Activated T-helper 2 cell treated with anti-CD3 and anti-CD28 coated beads, Interferon-gamma antibody, Interleukin-2, Interleukin-4, amounts not matched to agents 10 μg/mL and 5 μg/mL and 100 μg/mL, durations not matched to agents 14 hours and 24 hours and 36 hours (primary cell): Measurements from ENCODE around the gene COL5A1. TPM values are rescaled to one million over a fixed set of nuclear protein-coding genes. Genes with fewer than 3 reads are reported as not detected.
"Not testable (repeated sequence)": the region's sequence is repeated elsewhere in the genome, so short reads cannot be mapped to it uniquely, and the experiment has no call there.

Experiments used
- DNase-seq: peaks from one replicate; pipeline ENCODE4 v3.0.0; 2021; ENCODE audit warnings: low spot score
- H3K27ac Mint-ChIP-seq: one replicate; pipeline ENCODE4 v1.8.0; 2021; ENCODE audit warnings: mixed read lengths
- H3K27me3 Mint-ChIP-seq: one replicate; pipeline ENCODE4 v1.8.0; 2021; ENCODE audit warnings: low read depth, mixed read lengths
- H3K36me3 Mint-ChIP-seq: one replicate; pipeline ENCODE4 v1.8.0; 2021; ENCODE audit warnings: low read depth, mixed read lengths
- H3K4me1 Mint-ChIP-seq: one replicate; pipeline ENCODE4 v1.8.0; 2021; ENCODE audit warnings: low read depth, mixed read lengths
- H3K4me3 Mint-ChIP-seq: one replicate; pipeline ENCODE4 v1.8.0; 2021; ENCODE audit warnings: low read depth, mild to moderate bottlenecking, moderate library complexity, mixed read lengths
- H3K9me3 Mint-ChIP-seq: one replicate; pipeline ENCODE4 v1.8.0; 2021; ENCODE audit warnings: mixed read lengths
- intact Hi-C: fragments of 100-400 bp; cut with micrococcal nuclease; formaldehyde crosslinking; loops from one replicate; pipeline ENCODE4 v1.15.1; 2023
- total RNA-seq: library from RNA; stranded (reverse); gene quantifications from 2 replicates; pipeline ENCODE4 v1.2.3, GENCODE V29; 2022

Gene COL5A1
- total RNA-seq, 1 donor from 2014 or later: not detected

- no peaks in the 10 kb centered on the region for H3K4me1 Mint-ChIP-seq
- intact Hi-C loops: no loop called here
- no peak overlapping the region for H3K4me3 Mint-ChIP-seq
- H3K36me3 Mint-ChIP-seq: no peaks in the 10 kb centered on the region
- H3K27me3 Mint-ChIP-seq: peaks cover 15% of the 10 kb centered on the region
- no peak overlapping the region for H3K27ac Mint-ChIP-seq
- H3K9me3 Mint-ChIP-seq: no peaks in the 10 kb centered on the region
- no peak for DNase-seq
Measured at GRCh38 chr9:134642385-134643181, 980 bp downstream of the COL5A1 start.

GRCh38 chr9:134643222-134643671, 1.6 kb downstream of the COL5A1 start:
- Mint-ChIP-seq H3K27me3 (peaks cover 15% of the 10 kb centered on the region), H3K36me3 (no peaks in the 10 kb centered on the region), H3K4me1 (no peaks in the 10 kb centered on the region), H3K4me3 (no peak overlapping the region), H3K9me3 (no peaks in the 10 kb centered on the region), H3K27ac (no peak overlapping the region)
- intact Hi-C loops: no loop called here
- DNase-seq: no peak

GRCh38 chr9:134644401-134644724, 2.8 kb downstream of the COL5A1 start:
- H3K36me3 Mint-ChIP-seq, H3K27ac Mint-ChIP-seq, H3K9me3 Mint-ChIP-seq, H3K4me3 Mint-ChIP-seq, DNase-seq, H3K4me1 Mint-ChIP-seq, intact Hi-C loops: not testable (repeated sequence)
- H3K27me3 Mint-ChIP-seq: peaks cover 15% of the 10 kb centered on the region

- H3K36me3 Mint-ChIP-seq: no peaks in the 10 kb centered on the region
- no peak overlapping the region for H3K27ac Mint-ChIP-seq
- DNase-seq: no peak
- H3K27me3 Mint-ChIP-seq: peaks cover 15% of the 10 kb centered on the region
- no peaks in the 10 kb centered on the region for H3K4me1 Mint-ChIP-seq
- H3K9me3 Mint-ChIP-seq: no peaks in the 10 kb centered on the region
- no peak overlapping the region for H3K4me3 Mint-ChIP-seq
- intact Hi-C loops: no loop called here
Measured at GRCh38 chr9:134644725-134645606, 3.4 kb downstream of the COL5A1 start.

- no peak for DNase-seq
- Mint-ChIP-seq H3K36me3 (no peaks in the 10 kb centered on the region), H3K9me3 (no peaks in the 10 kb centered on the region), H3K27ac (no peak overlapping the region), H3K4me3 (no peak overlapping the region), H3K27me3 (peaks cover 10% of the 10 kb centered on the region), H3K4me1 (no peaks in the 10 kb centered on the region)
- intact Hi-C loops: no loop called here
Measured at GRCh38 chr9:134645607-134646365, 4.2 kb downstream of the COL5A1 start.

GRCh38 chr9:134647359-134648080, 5.9 kb downstream of the COL5A1 start:
- no peak overlapping the region for H3K4me3 Mint-ChIP-seq
- no peaks in the 10 kb centered on the region for H3K9me3 Mint-ChIP-seq
- intact Hi-C loops: no loop called here
- peaks cover 6% of the 10 kb centered on the region for H3K27me3 Mint-ChIP-seq
- H3K4me1 Mint-ChIP-seq: no peaks in the 10 kb centered on the region
- no peak overlapping the region for H3K27ac Mint-ChIP-seq
- no peak for DNase-seq
- no peaks in the 10 kb centered on the region for H3K36me3 Mint-ChIP-seq

- no peak for DNase-seq
- no peak overlapping the region for H3K4me3 Mint-ChIP-seq
- H3K27ac Mint-ChIP-seq: no peak overlapping the region
- no peaks in the 10 kb centered on the region for H3K27me3 Mint-ChIP-seq
- intact Hi-C loops: no loop called here
- no peaks in the 10 kb centered on the region for H3K36me3 Mint-ChIP-seq
- H3K9me3 Mint-ChIP-seq: no peaks in the 10 kb centered on the region
- H3K4me1 Mint-ChIP-seq: no peaks in the 10 kb centered on the region
Measured at GRCh38 chr9:134648701-134649530, 7.3 kb downstream of the COL5A1 start.

- intact Hi-C loops: no loop called here
- no peak overlapping the region for H3K27ac Mint-ChIP-seq
- H3K4me1 Mint-ChIP-seq: no peaks in the 10 kb centered on the region
- DNase-seq: no peak
- H3K9me3 Mint-ChIP-seq: no peaks in the 10 kb centered on the region
- H3K27me3 Mint-ChIP-seq: no peaks in the 10 kb centered on the region
- no peak overlapping the region for H3K4me3 Mint-ChIP-seq
- H3K36me3 Mint-ChIP-seq: no peaks in the 10 kb centered on the region
Measured at GRCh38 chr9:134650431-134651190, 9.0 kb downstream of the COL5A1 start.

- intact Hi-C loops: no loop called here
- no peak for DNase-seq
- no peaks in the 10 kb centered on the region for H3K27me3 Mint-ChIP-seq
- no peaks in the 10 kb centered on the region for H3K4me1 Mint-ChIP-seq
- no peaks in the 10 kb centered on the region for H3K36me3 Mint-ChIP-seq
- H3K9me3 Mint-ChIP-seq: no peaks in the 10 kb centered on the region
- H3K27ac Mint-ChIP-seq: no peak overlapping the region
- H3K4me3 Mint-ChIP-seq: no peak overlapping the region
Measured at GRCh38 chr9:134651226-134651905, 9.8 kb downstream of the COL5A1 start.

- Mint-ChIP-seq H3K27ac (no peak overlapping the region), H3K4me3 (no peak overlapping the region), H3K4me1 (no peaks in the 10 kb centered on the region), H3K9me3 (no peaks in the 10 kb centered on the region), H3K36me3 (no peaks in the 10 kb centered on the region), H3K27me3 (no peaks in the 10 kb centered on the region)
- intact Hi-C loops: no loop called here
- no peak for DNase-seq
Measured at GRCh38 chr9:134652291-134653225, 11.0 kb downstream of the COL5A1 start.
